Testis (tissue), 2 donors: Measurements from ENCODE around the gene FXYD2.

ENCODE experiments used
- CTCF ChIP-seq, 3 experiments: fragments of 450-650 bp in 2 of 3; fragments of 200-600 bp in 1 of 3; sonication (generic) in 1 of 3; IDR thresholded peaks; one replicate each; pipeline ENCODE4 v1.5.1; 2016 to 2019; ENCODE audit warnings: antibody characterized with exemption in 3 of 3, mild to moderate bottlenecking in 2 of 3, moderate library complexity in 1 of 3
- POLR2A ChIP-seq: fragments of 450-650 bp; IDR thresholded peaks from one replicate; pipeline ENCODE4 v1.6.1; 2017; ENCODE audit warnings: antibody characterized with exemption, mild to moderate bottlenecking, moderate library complexity

GRCh38 chr11:117869604-117870003 is 45.1 kb upstream of the FXYD2 start:
- no peak for TF ChIP-seq CTCF (IDR thresholded peaks at IDR 0.05)
- no peak for TF ChIP-seq POLR2A
